DND-41 (cell line): ENCODE data around the gene ACSL6.

ENCODE experiments used
- ATAC-seq: fragments of 200-7000 bp; cut with Tn5 transposase; 3 replicates; pipeline ENCODE4 v1.9.1; 2021; ENCODE audit warnings: low read depth; ENCODE audit not compliant: insufficient read depth
- DNase-seq: peaks from one replicate; pipeline ENCODE4 v3.0.0-alpha.2; 2020
- H2AFZ ChIP-seq: 2 replicates; pipeline ENCODE4 v1.6.0; 2012; ENCODE audit warnings: low read depth, low read length
- H3K27ac ChIP-seq: 2 replicates; pipeline ENCODE4 v1.5.1; 2012; ENCODE audit warnings: low read length, inconsistent platforms
- H3K27me3 ChIP-seq: fragments of 200-600 bp; sonication (generic); 2 replicates; pipeline ENCODE4 v1.6.0; 2012; ENCODE audit warnings: low read length, mild to moderate bottlenecking, inconsistent platforms; ENCODE audit not compliant: insufficient read depth, poor library complexity
- H3K36me3 ChIP-seq: 2 replicates; pipeline ENCODE4 v1.5.1; 2012; ENCODE audit warnings: low read length, inconsistent platforms; ENCODE audit not compliant: insufficient read depth
- H3K4me1 ChIP-seq: 2 replicates; pipeline ENCODE4 v1.5.1; 2012; ENCODE audit warnings: mild to moderate bottlenecking, low read length; ENCODE audit not compliant: insufficient read depth
- H3K4me2 ChIP-seq: 2 replicates; pipeline ENCODE4 v1.6.0; 2012; ENCODE audit warnings: mild to moderate bottlenecking, moderate library complexity, low read length, inconsistent platforms; ENCODE audit not compliant: insufficient read depth
- H3K4me3 ChIP-seq, 2 experiments: fragments of 200-600 bp in 1 of 2; shearing (Covaris generic) in 1 of 2; 2 replicates each; pipeline ENCODE4 v1.5.1; 2012 to 2016; ENCODE audit warnings: inconsistent platforms in 2 of 2, low read length in 2 of 2, mild to moderate bottlenecking in 2 of 2, low read depth in 1 of 2, moderate library complexity in 1 of 2
- H3K79me2 ChIP-seq: 2 replicates; pipeline ENCODE4 v1.6.0; 2012; ENCODE audit warnings: low read length, inconsistent platforms; ENCODE audit not compliant: insufficient read depth
- H3K9ac ChIP-seq: 2 replicates; pipeline ENCODE4 v1.6.0; 2012; ENCODE audit warnings: low read depth, mild to moderate bottlenecking, inconsistent platforms, low read length, moderate library complexity
- H3K9me3 ChIP-seq: 2 replicates; pipeline ENCODE4 v1.5.1; 2012; ENCODE audit warnings: low read length, moderate library complexity, mild to moderate bottlenecking, inconsistent platforms; ENCODE audit not compliant: insufficient read depth, severe bottlenecking
- H4K20me1 ChIP-seq: 2 replicates; pipeline ENCODE4 v1.6.0; 2012; ENCODE audit warnings: low read length; ENCODE audit not compliant: insufficient read depth
- EZH2 ChIP-seq: IDR thresholded peaks from 3 replicates; pipeline ENCODE4 v1.6.1; 2012; ENCODE audit warnings: borderline replicate concordance, low read depth, mild to moderate bottlenecking, moderate library complexity, low read length, inconsistent platforms; ENCODE audit not compliant: severe bottlenecking
- TF ChIP-seq, protein P1 (sequence below): IDR thresholded peaks from 2 replicates; pipeline ENCODE4 v1.5.1; 2012; ENCODE audit warnings: borderline replicate concordance, low read length, moderate library complexity, mild to moderate bottlenecking; ENCODE audit not compliant: poor library complexity, severe bottlenecking; ENCODE audit errors: extremely low read depth

Gene ACSL6

DNA sequence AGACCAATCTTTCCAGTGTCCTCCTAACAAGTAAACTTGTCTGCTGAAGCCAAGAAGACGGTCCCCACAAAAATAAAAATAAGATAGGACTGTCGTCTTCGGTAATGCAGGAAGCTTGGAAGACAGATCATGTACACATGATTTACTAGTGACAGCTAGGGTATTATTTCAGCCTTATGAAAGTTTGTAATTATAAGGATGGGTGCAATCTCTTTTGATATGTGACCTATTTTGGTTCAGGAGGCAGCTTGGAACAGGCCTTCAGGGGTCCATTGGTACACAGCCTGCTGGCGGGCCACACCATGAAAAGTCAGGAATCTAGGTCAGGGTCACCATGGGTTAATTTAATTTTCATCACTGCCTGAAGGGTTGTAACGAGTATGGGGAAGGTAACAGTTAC is 52.3 kb downstream of the ACSL6 start:
- Histone ChIP-seq H3K4me2 (no peak overlapping the region), H3K9me3 (no peaks in the 10 kb centered on the region), H3K4me3 (no peak overlapping the region), H3K36me3 (no peaks in the 10 kb centered on the region), H3K9ac (no peak overlapping the region), H3K4me1 (no peaks in the 10 kb centered on the region), H4K20me1 (no peaks in the 10 kb centered on the region), H3K79me2 (no peaks in the 10 kb centered on the region), H3K27me3 (peaks cover 4% of the 10 kb centered on the region), H3K27ac (no peak overlapping the region), H2AFZ (no peak overlapping the region)
- DNase-seq (no peak), ATAC-seq (no peak)
- TF ChIP-seq, protein P1, sequence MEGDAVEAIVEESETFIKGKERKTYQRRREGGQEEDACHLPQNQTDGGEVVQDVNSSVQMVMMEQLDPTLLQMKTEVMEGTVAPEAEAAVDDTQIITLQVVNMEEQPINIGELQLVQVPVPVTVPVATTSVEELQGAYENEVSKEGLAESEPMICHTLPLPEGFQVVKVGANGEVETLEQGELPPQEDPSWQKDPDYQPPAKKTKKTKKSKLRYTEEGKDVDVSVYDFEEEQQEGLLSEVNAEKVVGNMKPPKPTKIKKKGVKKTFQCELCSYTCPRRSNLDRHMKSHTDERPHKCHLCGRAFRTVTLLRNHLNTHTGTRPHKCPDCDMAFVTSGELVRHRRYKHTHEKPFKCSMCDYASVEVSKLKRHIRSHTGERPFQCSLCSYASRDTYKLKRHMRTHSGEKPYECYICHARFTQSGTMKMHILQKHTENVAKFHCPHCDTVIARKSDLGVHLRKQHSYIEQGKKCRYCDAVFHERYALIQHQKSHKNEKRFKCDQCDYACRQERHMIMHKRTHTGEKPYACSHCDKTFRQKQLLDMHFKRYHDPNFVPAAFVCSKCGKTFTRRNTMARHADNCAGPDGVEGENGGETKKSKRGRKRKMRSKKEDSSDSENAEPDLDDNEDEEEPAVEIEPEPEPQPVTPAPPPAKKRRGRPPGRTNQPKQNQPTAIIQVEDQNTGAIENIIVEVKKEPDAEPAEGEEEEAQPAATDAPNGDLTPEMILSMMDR, result no peak
- no peak for TF ChIP-seq EZH2

DNA sequence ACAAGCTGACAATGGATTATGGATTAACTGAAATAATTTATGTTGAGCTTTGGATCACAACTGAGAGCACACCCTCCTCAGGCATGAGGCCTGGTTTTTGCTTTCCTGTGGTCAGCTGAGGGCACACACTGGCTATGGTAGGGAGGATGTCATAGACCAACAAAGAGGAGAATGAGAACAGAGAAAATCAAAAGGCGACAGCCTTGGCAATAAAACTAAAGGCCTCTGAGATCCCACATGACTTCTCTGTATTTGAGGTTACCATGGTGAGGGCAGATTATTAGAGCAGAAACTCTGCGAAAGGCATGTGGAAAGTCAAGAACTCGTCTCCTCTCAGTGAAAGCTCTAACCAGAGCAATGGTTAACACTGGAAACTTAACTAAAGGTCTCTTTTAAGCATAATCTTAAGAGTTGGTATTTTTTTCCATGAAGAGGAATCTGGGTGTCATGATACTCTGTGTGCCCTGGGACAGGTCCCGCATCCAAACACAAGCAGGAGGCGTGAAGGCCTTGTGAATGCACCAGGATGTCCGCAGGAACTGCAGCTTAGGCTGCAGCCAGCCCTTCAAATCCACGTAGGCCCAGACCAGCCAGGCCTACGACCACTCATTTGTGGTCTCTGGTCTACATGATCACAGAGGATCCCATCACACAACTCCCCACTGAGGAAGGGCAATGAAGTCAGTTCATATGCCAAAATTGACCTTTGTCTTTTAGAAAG is 53.6 kb downstream of the ACSL6 start:
- H3K4me2 ChIP-seq, result no peak overlapping the region
- no peaks in the 10 kb centered on the region for H3K36me3 ChIP-seq
- DNase-seq (no peak), ATAC-seq (no peak)
- TF ChIP-seq, protein P1, result no peak
- no peak for TF ChIP-seq EZH2
- no peaks in the 10 kb centered on the region for H3K4me1 ChIP-seq
- H4K20me1 ChIP-seq, result no peaks in the 10 kb centered on the region
- no peak overlapping the region for H2AFZ ChIP-seq
- no peak overlapping the region for H3K9ac ChIP-seq
- H3K9me3 ChIP-seq, result no peaks in the 10 kb centered on the region
- H3K27me3 ChIP-seq, result peaks cover 4% of the 10 kb centered on the region
- no peak overlapping the region for H3K4me3 ChIP-seq
- H3K79me2 ChIP-seq, result no peaks in the 10 kb centered on the region
- H3K27ac ChIP-seq, result no peak overlapping the region

GRCh38 chr5:131953969-131954368 is 57.5 kb downstream of the ACSL6 start:
- no peak overlapping the region for H3K9ac ChIP-seq
- no peaks in the 10 kb centered on the region for H3K36me3 ChIP-seq
- ATAC-seq (no peak), DNase-seq (no peak)
- TF ChIP-seq, protein P1, result no peak
- TF ChIP-seq EZH2, result no peak
- H3K27ac ChIP-seq, result no peak overlapping the region
- no peaks in the 10 kb centered on the region for H3K79me2 ChIP-seq
- peaks cover 4% of the 10 kb centered on the region for H3K27me3 ChIP-seq
- no peak overlapping the region for H2AFZ ChIP-seq
- no peaks in the 10 kb centered on the region for H3K9me3 ChIP-seq
- H3K4me2 ChIP-seq, result no peak overlapping the region
- H3K4me1 ChIP-seq, result no peaks in the 10 kb centered on the region
- no peaks in the 10 kb centered on the region for H4K20me1 ChIP-seq
- no peak overlapping the region for H3K4me3 ChIP-seq
